ENCODE data around the gene EDEM3.
"Not testable (repeated sequence)": the region's sequence is repeated elsewhere in the genome, so short reads cannot be mapped to it uniquely, and the experiment has no call there.

Gene EDEM3

GRCh38 chr1:184716158-184716557, 38.5 kb downstream of the EDEM3 start:
- DNase-seq = no peak
- no peak for ATAC-seq
- Mint-ChIP-seq H3K9me3 (no peaks in the 10 kb centered on the region), H3K4me3 (no peak overlapping the region), H3K27me3 (no peaks in the 10 kb centered on the region), H3K27ac (no peak overlapping the region), H3K4me1 (no peaks in the 10 kb centered on the region)

GRCh38 chr1:184709418-184709817, 45.2 kb downstream of the EDEM3 start:
- ATAC-seq (no peak), DNase-seq (no peak)
- Mint-ChIP-seq H3K27ac (no peak overlapping the region), H3K9me3 (no peaks in the 10 kb centered on the region), H3K27me3 (no peaks in the 10 kb centered on the region), H3K4me1 (no peaks in the 10 kb centered on the region), H3K4me3 (no peak overlapping the region)

GRCh38 chr1:184708084-184708676, 46.5 kb downstream of the EDEM3 start:
- Mint-ChIP-seq H3K27me3 (no peaks in the 10 kb centered on the region), H3K27ac (no peak overlapping the region), H3K9me3 (no peaks in the 10 kb centered on the region), H3K4me3 (no peak overlapping the region), H3K4me1 (no peaks in the 10 kb centered on the region)
- ATAC-seq (no peak), DNase-seq (no peak)

GRCh38 chr1:184705271-184705670, 49.4 kb downstream of the EDEM3 start:
- no peaks in the 10 kb centered on the region for H3K9me3 Mint-ChIP-seq
- no peak overlapping the region for H3K27ac Mint-ChIP-seq
- ATAC-seq (no peak), DNase-seq (no peak)
- no peaks in the 10 kb centered on the region for H3K4me1 Mint-ChIP-seq
- H3K27me3 Mint-ChIP-seq = no peaks in the 10 kb centered on the region
- H3K4me3 Mint-ChIP-seq = no peak overlapping the region

- Mint-ChIP-seq H3K27ac (no peak overlapping the region), H3K9me3 (no peaks in the 10 kb centered on the region), H3K4me3 (no peak overlapping the region), H3K4me1 (no peaks in the 10 kb centered on the region), H3K27me3 (no peaks in the 10 kb centered on the region)
- ATAC-seq (no peak), DNase-seq (no peak)
Measured at GRCh38 chr1:184701816-184702215, 52.8 kb downstream of the EDEM3 start.

- Mint-ChIP-seq H3K27me3 (no peaks in the 10 kb centered on the region), H3K27ac (no peak overlapping the region), H3K4me3 (no peak overlapping the region), H3K9me3 (no peaks in the 10 kb centered on the region), H3K4me1 (peaks cover 9% of the 10 kb centered on the region)
- no peak for ATAC-seq
- no peak for DNase-seq
Measured at GRCh38 chr1:184698969-184699368, 55.7 kb downstream of the EDEM3 start.

- H3K4me3 Mint-ChIP-seq = no peak overlapping the region
- DNase-seq (no peak), ATAC-seq (no peak)
- H3K27ac Mint-ChIP-seq = no peak overlapping the region
- no peaks in the 10 kb centered on the region for H3K9me3 Mint-ChIP-seq
- peaks cover 9% of the 10 kb centered on the region for H3K4me1 Mint-ChIP-seq
- no peaks in the 10 kb centered on the region for H3K27me3 Mint-ChIP-seq
Measured at GRCh38 chr1:184698016-184698415, 56.6 kb downstream of the EDEM3 start.

GRCh38 chr1:184696403-184696802, 58.3 kb downstream of the EDEM3 start:
- peak overlapping the region in 1 of 2 donors; percentile 3 for H3K27ac Mint-ChIP-seq
- no peak for ATAC-seq
- no peaks in the 10 kb centered on the region for H3K27me3 Mint-ChIP-seq
- no peak for DNase-seq
- no peaks in the 10 kb centered on the region for H3K9me3 Mint-ChIP-seq
- no peak overlapping the region for H3K4me3 Mint-ChIP-seq
- H3K4me1 Mint-ChIP-seq = peaks cover 9% of the 10 kb centered on the region

- DNase-seq = no peak
- no peaks in the 10 kb centered on the region for H3K27me3 Mint-ChIP-seq
- peaks cover 9% of the 10 kb centered on the region for H3K4me1 Mint-ChIP-seq
- no peak for ATAC-seq
- H3K9me3 Mint-ChIP-seq = no peaks in the 10 kb centered on the region
- H3K4me3 Mint-ChIP-seq = no peak overlapping the region
- no peak overlapping the region for H3K27ac Mint-ChIP-seq
Measured at GRCh38 chr1:184695023-184695422, 59.6 kb downstream of the EDEM3 start.

GRCh38 chr1:184693011-184693410, 61.6 kb downstream of the EDEM3 start:
- H3K4me1 Mint-ChIP-seq = peaks cover 9% of the 10 kb centered on the region
- no peaks in the 10 kb centered on the region for H3K27me3 Mint-ChIP-seq
- H3K4me3 Mint-ChIP-seq = no peak overlapping the region
- DNase-seq (no peak), ATAC-seq (no peak)
- no peak overlapping the region for H3K27ac Mint-ChIP-seq
- H3K9me3 Mint-ChIP-seq = no peaks in the 10 kb centered on the region

- DNase-seq = no peak
- H3K27ac Mint-ChIP-seq = no peak overlapping the region
- no peaks in the 10 kb centered on the region for H3K9me3 Mint-ChIP-seq
- no peak for ATAC-seq
- H3K4me1 Mint-ChIP-seq = peaks cover 9% of the 10 kb centered on the region
- H3K4me3 Mint-ChIP-seq = no peak overlapping the region
- no peaks in the 10 kb centered on the region for H3K27me3 Mint-ChIP-seq
Measured at GRCh38 chr1:184691719-184692324, 62.8 kb downstream of the EDEM3 start.

- Mint-ChIP-seq H3K4me3 (no peak overlapping the region), H3K4me1 (no peaks in the 10 kb centered on the region), H3K9me3 (peaks cover 0 to 3% of the 10 kb centered on the region in 2 donors), H3K27me3 (no peaks in the 10 kb centered on the region), H3K27ac (no peak overlapping the region)
- no peak for DNase-seq
- no peak for ATAC-seq
Measured at GRCh38 chr1:184686540-184686939, 68.1 kb downstream of the EDEM3 start.

- Mint-ChIP-seq H3K9me3 (peaks cover 7 to 8% of the 10 kb centered on the region in 2 donors), H3K4me3 (no peak overlapping the region), H3K4me1 (no peaks in the 10 kb centered on the region), H3K27me3 (no peaks in the 10 kb centered on the region), H3K27ac (no peak overlapping the region)
- no peak for ATAC-seq
- DNase-seq = no peak
Measured at GRCh38 chr1:184685116-184685515, 69.5 kb downstream of the EDEM3 start.

- Mint-ChIP-seq H3K4me1 (no peaks in the 10 kb centered on the region), H3K27ac (no peak overlapping the region), H3K4me3 (no peak overlapping the region), H3K27me3 (no peaks in the 10 kb centered on the region), H3K9me3 (peaks cover 7 to 8% of the 10 kb centered on the region in 2 donors)
- ATAC-seq (no peak), DNase-seq (no peak)
Measured at GRCh38 chr1:184684285-184685074, 70.2 kb downstream of the EDEM3 start.

GRCh38 chr1:184682956-184683355, 71.7 kb downstream of the EDEM3 start:
- ATAC-seq (no peak), DNase-seq (no peak)
- Mint-ChIP-seq H3K9me3 (peaks cover 7 to 8% of the 10 kb centered on the region in 2 donors), H3K27me3 (no peaks in the 10 kb centered on the region), H3K27ac (no peak overlapping the region), H3K4me1 (no peaks in the 10 kb centered on the region), H3K4me3 (no peak overlapping the region)

GRCh38 chr1:184680611-184681225, 73.9 kb downstream of the EDEM3 start:
- H3K27me3 Mint-ChIP-seq, ATAC-seq, H3K9me3 Mint-ChIP-seq, H3K27ac Mint-ChIP-seq, DNase-seq, H3K4me3 Mint-ChIP-seq, H3K4me1 Mint-ChIP-seq: not testable (repeated sequence)
